ENCODE data around the gene MILR1. TPM values are rescaled to one million over a fixed set of nuclear protein-coding genes. Genes with fewer than 3 reads are reported as not detected.
"Not testable (repeated sequence)": the region's sequence is repeated elsewhere in the genome, so short reads cannot be mapped to it uniquely, and the experiment has no call there.

The MILR1 gene
- total RNA-seq, 4 donors from 2014 or later = 2.9 to 6.6 (median 4.2) TPM

DNA sequence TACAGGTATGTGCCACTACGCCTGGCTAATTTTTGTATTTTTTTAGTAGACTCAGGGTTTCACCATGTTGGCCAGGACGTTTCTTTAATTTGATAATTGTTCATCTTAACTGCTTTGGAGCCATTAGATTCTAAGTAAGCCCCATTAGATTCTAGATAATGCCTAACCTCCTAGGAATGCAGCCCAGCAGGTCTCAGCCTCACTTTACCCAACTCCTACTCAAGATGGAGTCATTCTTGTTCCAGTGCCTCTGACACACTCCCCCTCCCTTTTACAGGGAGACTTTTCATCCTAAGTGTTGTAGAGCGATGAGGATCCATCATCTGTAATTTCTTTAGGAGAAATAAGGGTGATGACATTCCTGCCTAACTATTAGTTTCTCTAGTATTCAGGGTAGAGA lies 23.7 kb upstream of the MILR1 start:
- Histone ChIP-seq H3K36me3 (no peaks in the 10 kb centered on the region), H3K9me3 (no peaks in the 10 kb centered on the region), H3K27ac (replicated peaks in 1 of 4) (no peak overlapping the region), H3K4me3 (no peak overlapping the region), H3K4me1 (peaks cover 0 to 4% (median 2%) of the 10 kb centered on the region in 4 donors), H3K27me3 (no peaks in the 10 kb centered on the region)
- 85% methylated on average over 3 of the region's 3 CpGs for whole genome bisulfite sequencing
- TF ChIP-seq, protein P1, sequence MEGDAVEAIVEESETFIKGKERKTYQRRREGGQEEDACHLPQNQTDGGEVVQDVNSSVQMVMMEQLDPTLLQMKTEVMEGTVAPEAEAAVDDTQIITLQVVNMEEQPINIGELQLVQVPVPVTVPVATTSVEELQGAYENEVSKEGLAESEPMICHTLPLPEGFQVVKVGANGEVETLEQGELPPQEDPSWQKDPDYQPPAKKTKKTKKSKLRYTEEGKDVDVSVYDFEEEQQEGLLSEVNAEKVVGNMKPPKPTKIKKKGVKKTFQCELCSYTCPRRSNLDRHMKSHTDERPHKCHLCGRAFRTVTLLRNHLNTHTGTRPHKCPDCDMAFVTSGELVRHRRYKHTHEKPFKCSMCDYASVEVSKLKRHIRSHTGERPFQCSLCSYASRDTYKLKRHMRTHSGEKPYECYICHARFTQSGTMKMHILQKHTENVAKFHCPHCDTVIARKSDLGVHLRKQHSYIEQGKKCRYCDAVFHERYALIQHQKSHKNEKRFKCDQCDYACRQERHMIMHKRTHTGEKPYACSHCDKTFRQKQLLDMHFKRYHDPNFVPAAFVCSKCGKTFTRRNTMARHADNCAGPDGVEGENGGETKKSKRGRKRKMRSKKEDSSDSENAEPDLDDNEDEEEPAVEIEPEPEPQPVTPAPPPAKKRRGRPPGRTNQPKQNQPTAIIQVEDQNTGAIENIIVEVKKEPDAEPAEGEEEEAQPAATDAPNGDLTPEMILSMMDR (IDR thresholded peaks at IDR 0.05) = no peak
- TF ChIP-seq POLR2A (IDR thresholded peaks at IDR 0.05; ENCODE audit: low read depth) (no peak), POLR2AphosphoS5 (IDR thresholded peaks at IDR 0.05) (no peak), EP300 (IDR thresholded peaks at IDR 0.05) (no peak)
- DNase-seq (ENCODE audit: extremely low spot score) = no peak
- intact Hi-C loops (cut with DNase I) = loop anchor here (5.0 kb wide), 1 partner anchor 67 kb away; no protein-coding TSS in a partner anchor

DNA sequence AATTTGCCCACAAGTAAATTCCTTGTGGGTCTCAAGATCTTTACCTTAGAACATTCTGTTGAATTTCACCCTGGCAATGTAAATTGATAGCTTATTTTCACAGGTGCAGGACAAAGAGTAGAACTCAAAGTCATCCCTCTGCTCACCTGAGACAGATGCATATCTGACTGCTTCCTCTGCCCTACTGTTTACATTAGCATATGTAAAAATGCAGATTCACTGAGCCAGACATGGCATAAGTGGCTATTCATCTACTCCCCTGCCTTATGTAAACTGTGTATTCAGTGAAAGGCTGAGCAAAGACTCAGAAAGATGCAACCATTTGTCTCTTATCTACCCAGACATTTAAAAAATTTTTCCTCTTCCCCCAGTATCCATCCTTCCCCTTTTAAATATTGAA lies 22.3 kb upstream of the MILR1 start:
- TF ChIP-seq, protein P1 (IDR thresholded peaks at IDR 0.05) = no peak
- TF ChIP-seq POLR2A (IDR thresholded peaks at IDR 0.05; ENCODE audit: low read depth) = no peak
- TF ChIP-seq EP300 (IDR thresholded peaks at IDR 0.05) = no peak
- no peak for TF ChIP-seq POLR2AphosphoS5 (IDR thresholded peaks at IDR 0.05)
- intact Hi-C loops (cut with DNase I) = loop anchor here (5.0 kb wide), 1 partner anchor 66 kb away; no protein-coding TSS in a partner anchor
- H3K36me3 ChIP-seq = no peaks in the 10 kb centered on the region

DNA sequence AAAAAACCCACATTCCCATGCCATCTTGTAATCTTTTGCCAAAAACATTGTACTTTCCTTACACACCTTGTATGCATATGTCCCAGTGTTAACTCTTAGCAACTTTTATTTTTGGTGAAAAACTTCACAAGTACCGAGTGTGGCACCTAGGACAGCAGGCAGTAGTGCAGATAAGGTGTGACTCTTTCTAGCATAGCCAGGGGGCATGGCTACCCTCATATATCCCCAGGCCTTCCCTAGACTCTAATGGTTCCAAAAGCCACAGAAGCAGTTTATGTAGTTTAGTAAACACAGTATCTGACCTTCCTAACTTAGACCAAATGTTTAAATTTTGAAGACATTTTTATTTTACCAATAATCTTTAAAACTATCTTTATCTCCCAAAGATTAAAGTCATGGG lies 20.5 kb upstream of the MILR1 start:
- H3K4me1 ChIP-seq = no peaks in the 10 kb centered on the region
- 100% methylated on average over 1 of the region's 1 CpG for WGBS
- H3K4me3 ChIP-seq = no peak overlapping the region
- TF ChIP-seq POLR2A (IDR thresholded peaks at IDR 0.05; ENCODE audit: low read depth) (no peak), EP300 (IDR thresholded peaks at IDR 0.05) (no peak), POLR2AphosphoS5 (IDR thresholded peaks at IDR 0.05) (no peak)
- TF ChIP-seq, protein P1 (IDR thresholded peaks at IDR 0.05) = no peak
- no peak overlapping the region for H3K27ac ChIP-seq (replicated peaks in 1 of 4)
- no peaks in the 10 kb centered on the region for H3K9me3 ChIP-seq
- intact Hi-C loops (cut with DNase I) = loop anchor here (5.0 kb wide), 1 partner anchor 64 kb away; no protein-coding TSS in a partner anchor
- DNase-seq (ENCODE audit: extremely low spot score) = no peak
- H3K36me3 ChIP-seq = no peaks in the 10 kb centered on the region
- H3K27me3 ChIP-seq = no peaks in the 10 kb centered on the region

More for the DNA sequence above, 22.3 kb upstream of the MILR1 start:
- H3K4me3 ChIP-seq = no peak overlapping the region
- H3K27ac ChIP-seq (replicated peaks in 1 of 4) = no peak overlapping the region
- no peak for DNase-seq (ENCODE audit: extremely low spot score)
- no peaks in the 10 kb centered on the region for H3K9me3 ChIP-seq
- H3K27me3 ChIP-seq = no peaks in the 10 kb centered on the region
- no peaks in the 10 kb centered on the region for H3K4me1 ChIP-seq

DNA sequence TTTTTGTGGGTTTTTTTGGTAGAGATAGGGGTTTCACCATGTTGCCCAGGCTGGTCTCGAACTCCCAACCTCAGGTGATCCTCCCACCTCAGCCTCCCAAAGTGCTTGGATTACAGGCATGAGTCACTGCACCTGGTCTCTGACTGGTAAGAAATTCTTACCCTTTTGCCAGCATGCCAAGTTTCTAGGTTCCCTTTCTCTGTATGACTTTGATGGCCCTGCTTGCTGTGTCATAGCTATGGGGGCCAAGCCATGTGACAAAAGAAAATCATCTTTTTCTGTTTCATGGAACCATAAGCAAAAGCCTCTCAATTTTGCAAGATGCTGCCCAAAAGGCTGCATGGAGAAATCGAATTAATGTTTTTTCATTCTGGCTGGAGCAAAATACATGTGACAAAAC lies 18.9 kb upstream of the MILR1 start:
- H3K36me3 ChIP-seq; intact Hi-C loops (cut with DNase I): not testable (repeated sequence)
- 93% methylated on average over 2 of the region's 2 CpGs for WGBS

DNA sequence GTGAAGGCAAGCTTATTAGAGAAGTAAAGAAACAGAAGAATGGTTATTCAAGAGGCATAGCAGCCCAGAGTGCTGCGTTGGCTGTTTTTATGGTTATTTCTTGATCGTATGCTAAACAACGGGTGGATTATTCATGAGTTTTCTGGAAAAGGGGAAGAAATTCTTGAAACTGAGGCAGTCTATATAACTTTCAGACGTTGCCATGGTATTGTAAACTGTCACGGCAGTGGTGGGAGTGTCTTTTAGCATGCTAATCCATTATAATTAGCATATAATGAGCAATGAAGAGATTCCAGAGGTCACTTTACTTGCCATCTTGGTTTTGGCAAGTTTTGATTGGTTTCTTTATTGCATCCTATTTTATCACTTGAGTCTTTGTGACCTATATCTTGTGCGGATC lies 17.4 kb upstream of the MILR1 start:
- 77% methylated on average over 6 of the region's 6 CpGs for WGBS
- H3K36me3 ChIP-seq = no peaks in the 10 kb centered on the region
- no peaks in the 10 kb centered on the region for H3K9me3 ChIP-seq
- DNase-seq (ENCODE audit: extremely low spot score) = no peak
- no peaks in the 10 kb centered on the region for H3K27me3 ChIP-seq
- no peaks in the 10 kb centered on the region for H3K4me1 ChIP-seq
- intact Hi-C loops (cut with DNase I) = no loop called here
- H3K4me3 ChIP-seq = no peak overlapping the region
- TF ChIP-seq POLR2AphosphoS5 (IDR thresholded peaks at IDR 0.05) (no peak), POLR2A (IDR thresholded peaks at IDR 0.05; ENCODE audit: low read depth) (no peak), EP300 (IDR thresholded peaks at IDR 0.05) (no peak)
- TF ChIP-seq, protein P1 (IDR thresholded peaks at IDR 0.05) = no peak
- no peak overlapping the region for H3K27ac ChIP-seq (replicated peaks in 1 of 4)

More for the DNA sequence above, 18.9 kb upstream of the MILR1 start:
- H3K9me3 ChIP-seq; DNase-seq (ENCODE audit: extremely low spot score); H3K4me1 ChIP-seq; H3K4me3 ChIP-seq; H3K27ac ChIP-seq (replicated peaks in 1 of 4); H3K27me3 ChIP-seq: not testable (repeated sequence)
